ENCODE measurements around the gene ACOT7.

DNA sequence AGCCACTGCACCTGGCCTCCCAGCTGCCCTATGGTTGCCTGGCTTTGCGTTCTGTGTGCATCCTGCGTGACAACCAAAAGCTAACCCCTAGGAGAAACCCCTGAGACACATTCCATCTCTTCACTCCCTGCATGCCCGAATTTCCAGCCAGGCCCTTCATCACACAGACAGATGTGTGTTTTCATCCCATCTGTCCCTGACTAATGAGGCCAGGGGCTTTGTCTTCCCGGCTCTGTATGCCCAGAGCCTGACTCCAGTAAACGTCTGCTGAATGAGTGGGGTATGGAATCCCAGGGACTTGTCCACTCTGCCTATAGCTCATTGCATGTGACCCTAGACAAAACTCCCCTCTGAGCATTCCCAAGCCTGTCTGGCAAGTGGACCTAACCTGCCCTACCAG is 40.6 kb upstream of the ACOT7 start:
- no peak for TF ChIP-seq POLR2AphosphoS5 (IDR thresholded peaks at IDR 0.05)
- no peak for TF ChIP-seq POLR2A (IDR thresholded peaks at IDR 0.05)

Data from breast epithelium (tissue), 3 donors.